ENCODE measurements around the gene SPTBN1.

SPTBN1 gene

DNA sequence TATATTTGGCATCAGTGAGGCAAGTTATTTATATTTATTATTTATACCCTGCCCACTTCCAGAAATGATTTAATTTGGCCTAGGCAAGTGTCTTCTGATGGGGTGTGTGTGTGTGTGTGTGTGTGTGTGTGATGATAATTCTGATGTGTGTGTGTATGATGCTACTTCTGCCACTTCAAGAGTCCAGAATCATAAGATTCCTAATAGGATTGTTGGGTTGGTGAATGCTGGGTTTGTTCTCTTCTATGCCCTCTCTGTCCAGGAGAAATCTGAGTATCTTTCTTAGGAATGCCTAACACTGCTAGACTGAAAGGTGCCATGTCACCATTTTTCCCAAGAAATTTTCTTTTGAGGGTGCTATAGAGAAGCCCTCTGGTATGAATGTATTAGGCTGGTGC lies 122.5 kb downstream of the SPTBN1 start:
- DNase-seq: no peak

DNA sequence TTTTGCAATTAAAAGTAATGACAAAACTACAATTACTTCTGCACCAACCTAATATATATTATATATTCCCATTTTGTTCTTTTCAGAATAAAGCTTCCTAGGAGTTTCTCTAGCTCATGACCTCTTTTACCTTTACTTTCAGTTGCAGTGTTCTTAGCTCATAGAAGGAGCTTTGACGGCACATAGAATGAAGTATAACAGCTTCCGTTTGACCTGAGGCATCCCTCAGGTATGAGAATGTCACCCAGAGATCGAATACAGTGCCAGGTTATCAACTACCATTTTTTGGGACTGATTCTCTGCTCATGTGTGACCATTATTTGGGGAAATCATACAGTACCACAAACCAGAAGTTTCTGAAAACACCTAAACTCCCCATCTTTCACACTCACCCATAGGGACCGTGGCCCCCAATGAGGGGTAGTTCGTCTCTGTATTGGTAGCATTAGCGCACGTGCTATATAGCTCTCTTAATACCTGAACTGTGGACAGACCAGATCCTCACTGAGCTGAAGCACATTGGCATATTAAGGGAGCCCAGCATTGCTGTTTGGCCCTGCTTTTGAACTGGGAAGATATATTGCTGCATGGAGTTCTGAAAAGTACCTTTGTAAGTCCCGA lies 123.0 kb downstream of the SPTBN1 start:
- DNase-seq: no peak

- DNase-seq: no peak
Observed at GRCh38 chr2:54579682-54580620, 123.8 kb downstream of the SPTBN1 start.

DNA sequence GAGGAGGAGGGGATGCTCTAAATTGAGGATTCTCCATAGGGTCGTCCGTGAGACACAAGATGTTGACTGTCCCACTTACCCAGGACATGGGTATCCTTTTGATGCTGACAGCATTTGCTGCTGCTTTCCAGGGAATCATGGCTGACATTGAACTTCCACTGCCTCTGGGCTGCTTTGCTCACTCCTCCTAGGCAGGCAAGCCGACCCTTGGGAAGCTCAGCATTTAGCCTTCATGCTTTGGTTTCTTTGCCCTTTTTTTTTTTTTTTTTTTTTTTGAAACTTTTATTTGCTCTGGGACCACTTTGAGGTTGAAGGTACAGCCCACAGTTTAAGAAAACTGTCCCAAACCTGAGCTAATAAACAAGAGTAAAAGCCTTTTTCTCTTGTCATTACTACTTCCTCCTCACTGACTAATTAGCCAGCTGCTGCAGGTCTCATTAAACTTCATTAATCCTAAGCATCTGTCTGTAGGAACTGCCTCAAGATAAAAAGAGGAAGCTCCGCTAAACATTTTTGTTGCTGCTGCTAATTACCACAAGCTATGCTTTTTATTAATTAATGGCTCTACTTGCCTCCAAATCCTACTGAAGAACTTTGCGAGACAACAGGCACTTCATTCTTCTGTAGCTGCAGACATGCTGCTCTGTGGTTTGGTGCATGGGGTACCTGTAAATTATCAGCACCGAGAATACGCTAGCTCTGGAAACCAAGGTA lies 125.4 kb downstream of the SPTBN1 start:
- DNase-seq: no peak

GRCh38 chr2:54582987-54583386 lies 126.9 kb downstream of the SPTBN1 start:
- no peak for DNase-seq

DNA sequence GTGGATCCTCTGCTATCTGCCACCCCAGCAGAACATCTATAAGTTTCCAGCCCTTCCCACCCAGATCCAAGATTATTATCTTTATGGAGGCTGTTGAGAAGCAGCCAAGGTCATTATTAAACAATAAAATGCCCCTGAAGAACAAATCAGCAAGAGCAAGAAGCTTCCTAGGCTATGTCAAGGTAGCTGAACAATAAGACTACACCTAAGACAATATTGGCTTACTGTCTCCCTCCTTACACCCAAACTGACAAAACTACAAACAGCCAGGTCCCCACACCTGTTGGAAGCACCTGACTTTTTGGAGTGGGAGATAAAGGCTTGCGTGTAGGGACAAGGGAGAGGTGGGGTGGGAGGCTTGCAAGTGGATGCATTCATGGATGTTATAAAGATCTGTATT lies 128.5 kb downstream of the SPTBN1 start:
- DNase-seq: no peak

- no peak for DNase-seq
Observed at GRCh38 chr2:54585136-54585733, 129.1 kb downstream of the SPTBN1 start.

- no peak for DNase-seq
Observed at GRCh38 chr2:54586062-54586461, 129.9 kb downstream of the SPTBN1 start.

DNA sequence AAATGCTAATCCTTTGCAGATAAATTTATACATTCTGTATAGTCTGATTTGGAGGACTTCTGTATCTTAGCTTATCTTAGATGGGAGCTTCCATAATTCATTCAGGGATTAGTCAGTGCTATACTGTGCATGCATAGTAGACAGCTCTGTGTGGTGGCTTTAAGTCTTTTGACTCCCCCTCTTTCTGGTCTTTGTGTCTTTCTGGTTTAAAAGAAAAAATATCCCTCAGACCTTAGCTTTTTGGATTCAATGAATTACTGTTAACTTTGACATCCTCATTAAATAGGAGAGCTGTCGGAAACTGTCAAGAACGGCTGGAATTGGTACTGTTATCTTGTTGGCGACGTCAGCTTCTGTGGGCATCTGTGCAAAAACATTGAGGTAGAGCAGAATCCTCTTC lies 130.4 kb downstream of the SPTBN1 start:
- no peak for DNase-seq

GRCh38 chr2:54587171-54588016 lies 131.3 kb downstream of the SPTBN1 start:
- no peak for DNase-seq

DNA sequence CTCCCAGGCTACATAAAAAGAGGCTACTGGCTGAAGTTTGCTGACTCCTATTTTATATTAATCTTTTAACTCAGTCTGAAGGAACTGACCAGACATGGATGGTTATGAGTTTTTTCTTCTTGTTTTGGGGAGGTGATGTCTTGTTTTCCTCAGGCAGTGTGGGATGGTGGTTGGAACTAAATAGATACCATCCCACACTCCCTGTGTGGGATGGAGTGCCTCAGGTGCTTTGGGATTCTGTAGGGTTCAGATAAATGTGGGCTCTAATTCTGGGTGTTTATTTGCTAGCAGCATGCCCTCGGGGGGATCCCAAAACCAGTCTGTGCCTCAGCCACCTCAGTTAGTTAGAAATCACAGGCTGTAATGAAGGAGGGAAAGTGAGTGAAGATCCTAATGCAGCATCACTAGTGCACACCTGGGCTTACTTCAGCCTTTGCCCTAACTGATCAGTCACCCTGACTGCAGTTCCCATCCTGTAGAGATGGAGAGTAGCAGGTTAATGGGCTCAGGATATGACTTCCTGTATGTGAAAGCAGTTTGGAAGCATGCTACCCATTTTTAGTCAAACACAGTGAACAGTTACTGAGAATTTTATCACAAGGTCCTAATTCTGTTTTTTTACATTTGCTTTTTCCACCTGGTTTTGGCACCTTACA lies 132.2 kb downstream of the SPTBN1 start:
- DNase-seq: no peak

GRCh38 chr2:54589038-54589339 lies 132.9 kb downstream of the SPTBN1 start:
- no peak for DNase-seq

DNA sequence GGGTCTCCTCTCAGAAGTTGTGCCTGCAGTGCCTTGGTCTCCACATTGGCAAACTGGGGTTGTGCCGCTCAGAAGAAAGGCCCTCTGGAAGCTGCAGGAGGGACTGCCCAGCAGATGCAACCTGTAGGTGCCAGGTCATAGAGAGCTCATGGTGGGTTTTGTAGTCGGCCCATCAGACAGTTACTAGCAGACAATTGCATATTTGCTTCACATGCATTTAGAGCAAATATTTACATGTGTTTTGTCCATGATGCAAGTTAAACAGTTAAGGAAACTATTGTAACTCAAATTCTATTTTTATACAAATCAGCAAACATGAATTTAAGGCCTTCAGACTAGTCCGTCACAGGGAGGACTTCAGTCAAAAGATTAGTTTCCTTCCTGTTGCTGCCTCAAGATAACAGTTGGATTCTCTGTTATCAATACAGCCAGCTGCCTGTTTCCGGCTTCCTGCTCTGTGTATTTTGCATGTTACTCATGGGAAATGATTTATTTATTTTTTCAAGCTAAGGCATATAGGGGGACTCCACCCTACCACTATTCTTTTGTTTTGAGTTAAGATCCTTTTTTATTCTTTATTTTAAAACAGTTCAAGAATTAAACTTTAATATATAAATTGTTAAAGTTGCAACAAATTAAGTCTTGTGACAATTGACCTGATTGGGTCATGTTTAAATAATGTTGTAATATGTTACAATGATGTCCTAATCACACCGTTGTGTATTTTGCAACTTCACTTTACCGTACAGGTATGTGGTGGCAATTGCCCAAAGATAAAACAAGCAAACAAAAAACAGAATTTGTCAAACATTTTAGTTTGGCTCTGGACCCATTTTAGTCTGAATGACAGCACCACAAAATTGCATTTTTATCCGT lies 133.5 kb downstream of the SPTBN1 start:
- no peak for DNase-seq

- DNase-seq: no peak
Observed at GRCh38 chr2:54590216-54591120, 134.3 kb downstream of the SPTBN1 start.

GRCh38 chr2:54591551-54591950 lies 135.4 kb downstream of the SPTBN1 start:
- DNase-seq: no peak

- DNase-seq: no peak
Observed at GRCh38 chr2:54593249-54593648, 137.1 kb downstream of the SPTBN1 start.

- DNase-seq: no peak
Observed at GRCh38 chr2:54594048-54594447, 137.9 kb downstream of the SPTBN1 start.

DNA sequence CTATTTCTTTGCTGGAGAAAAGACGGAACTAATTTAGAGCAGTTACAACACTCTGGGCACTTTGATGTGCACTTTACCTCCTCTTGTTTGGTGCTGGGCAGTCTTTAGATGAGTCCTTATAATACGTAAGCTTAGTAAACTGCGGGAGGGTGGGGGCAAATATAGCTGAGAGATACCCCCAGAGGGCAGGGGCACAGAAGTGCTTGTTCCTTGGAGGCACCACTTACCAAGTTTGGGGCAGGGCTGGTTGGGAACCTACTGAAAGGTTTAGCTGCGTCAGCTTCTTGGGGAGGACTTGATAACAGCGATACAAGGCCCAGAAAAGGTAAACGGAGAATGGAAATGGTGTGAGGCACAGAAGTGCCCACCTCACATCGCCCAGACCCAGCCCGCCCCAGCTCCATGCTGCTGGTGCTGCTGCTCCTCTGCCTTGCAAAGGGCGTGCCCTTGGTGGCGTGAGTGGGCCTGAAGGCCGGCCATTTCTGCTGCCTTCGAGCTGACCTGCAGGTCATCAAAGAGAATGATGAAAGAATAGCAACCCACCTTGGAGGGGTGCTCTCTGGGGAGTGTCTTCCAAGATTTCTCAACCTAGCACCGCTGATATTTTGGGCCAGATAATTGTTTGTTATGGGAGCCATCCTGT lies 139.2 kb downstream of the SPTBN1 start:
- no peak for DNase-seq

Data from NK-92 treated with Interleukin-12 subunit alpha and Interleukin-12 subunit beta, amount 100 ng/mL, for 24 hours (cell line).